Lung (tissue), 12 donors: ENCODE results near the gene ZDHHC24. TPM values are rescaled to one million over a fixed set of nuclear protein-coding genes. Genes with fewer than 3 reads are reported as not detected.
A peak's percentile ranks its signal among the peaks of the same experiment; 100 is the strongest.

Source experiments
- ATAC-seq: fragments of 200-7000 bp; cut with Tn5 transposase; one replicate; pipeline ENCODE4 v1.9.1; 2020; ENCODE audit warnings: moderate number of reproducible peaks; ENCODE audit not compliant: insufficient read depth, low FRiP score
- DNase-seq, 3 donors: peaks; one replicate each; pipeline ENCODE4 v3.0.0-alpha.2; 2013 to 2017
- H3K27ac ChIP-seq, 2 donors: one replicate each; pipeline ENCODE4 v1.5.1; 2013; ENCODE audit warnings: mild to moderate bottlenecking in 2 of 2, moderate library complexity in 2 of 2, control low read depth in 1 of 2, inconsistent platforms in 1 of 2, low read depth in 1 of 2, low read length in 1 of 2
- H3K27me3 ChIP-seq, 3 donors: one replicate each; pipeline ENCODE4 v1.5.1; 2013; ENCODE audit warnings: low read length in 2 of 3; ENCODE audit not compliant: control insufficient read depth in 3 of 3, insufficient read depth in 3 of 3
- H3K36me3 ChIP-seq, 4 donors: one replicate each; pipeline ENCODE4 v1.5.1; 2013; ENCODE audit warnings: low read length in 4 of 4, mild to moderate bottlenecking in 1 of 4, moderate library complexity in 1 of 4; ENCODE audit not compliant: control insufficient read depth in 4 of 4, insufficient read depth in 4 of 4
- H3K4me1 ChIP-seq, 5 donors: one replicate each; pipeline ENCODE4 v1.5.1; 2013; ENCODE audit warnings: low read length in 5 of 5, mild to moderate bottlenecking in 2 of 5, moderate library complexity in 1 of 5; ENCODE audit not compliant: control insufficient read depth in 5 of 5, insufficient read depth in 5 of 5
- H3K4me3 ChIP-seq: one replicate; pipeline ENCODE4 v1.5.1; 2013; ENCODE audit warnings: mild to moderate bottlenecking, control low read depth, moderate library complexity
- H3K9ac ChIP-seq, 2 donors: one replicate each; pipeline ENCODE4 v1.5.1; 2013; ENCODE audit warnings: low read length in 2 of 2, control low read depth in 1 of 2; ENCODE audit not compliant: insufficient read depth in 1 of 2
- H3K9me3 ChIP-seq, 4 donors: one replicate each; pipeline ENCODE4 v1.5.1; 2013; ENCODE audit warnings: low read length in 3 of 4, mild to moderate bottlenecking in 1 of 4, moderate library complexity in 1 of 4; ENCODE audit not compliant: control insufficient read depth in 4 of 4, insufficient read depth in 3 of 4
- WGBS, 2 donors: extraction: QIAGEN DNeasy Blood & Tissue Kit; methylation state at CpG; one replicate each; pipeline ENCODE4 v1.1.7; 2013; 5-methylcytosine and 5-hydroxymethylcytosine counted together
- polyA plus RNA-seq, 2 donors: library from polyadenylated mRNA; stranded (reverse); fragments of 200-250 nt; gene quantifications; one replicate each; pipeline ENCODE4 v1.2.1, GENCODE V29; 2013
- total RNA-seq, 2 donors: library from RNA; depleted of rRNA in 1 of 2; stranded (reverse); fragments of >200 nt in 1 of 2; gene quantifications; one replicate each; pipeline ENCODE4 v1.2.1, GENCODE V29; 2014 to 2021
- TF ChIP-seq, protein P1 (sequence below): IDR thresholded peaks from 2 replicates; pipeline ENCODE4 v1.5.1; 2012; ENCODE audit warnings: mild to moderate bottlenecking; ENCODE audit errors: control extremely low read depth, extremely low read depth
- donor health status: control.
- donor health status: control.
- donor health status: Bipolar disorder and iron deficiency.
- donor health status: healthy.
- donor health status: DM: yes; HTN: yes; CAD: no.

ZDHHC24 gene
- total and polyA plus RNA-seq, 4 donors, result 6.8 to 21.6 (median 11.5) TPM

DNA sequence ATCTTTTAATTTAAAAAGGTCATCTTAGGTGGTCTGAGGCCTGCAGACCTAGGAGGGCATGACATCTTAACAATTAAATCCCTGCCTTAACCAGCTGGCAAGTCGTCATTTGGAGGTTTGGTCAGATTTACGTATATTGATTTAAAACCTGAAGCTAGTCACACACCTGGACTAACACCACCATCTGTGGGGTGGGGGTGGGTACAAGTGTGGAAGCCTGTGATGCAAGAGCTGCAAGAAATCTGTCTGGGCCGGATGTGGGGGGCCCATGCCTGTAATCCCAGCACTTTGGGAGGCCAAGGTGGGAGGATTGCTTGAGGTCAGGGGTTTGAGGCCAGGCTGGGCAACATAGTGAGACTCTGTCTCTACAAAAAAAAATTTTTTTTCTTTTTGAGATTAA, 35.4 kb upstream of the ZDHHC24 start:
- no peak overlapping the region for H3K9ac ChIP-seq
- no peaks in the 10 kb centered on the region for H3K4me1 ChIP-seq
- H3K27ac ChIP-seq, result no peak overlapping the region
- ATAC-seq, result no peak
- DNase-seq, result no peak
- H3K27me3 ChIP-seq, result no peaks in the 10 kb centered on the region
- WGBS, 2 donors, result 82 to 84% methylated on average over 3 of the region's 3 CpGs
- no peak overlapping the region for H3K4me3 ChIP-seq
- TF ChIP-seq, protein P1, sequence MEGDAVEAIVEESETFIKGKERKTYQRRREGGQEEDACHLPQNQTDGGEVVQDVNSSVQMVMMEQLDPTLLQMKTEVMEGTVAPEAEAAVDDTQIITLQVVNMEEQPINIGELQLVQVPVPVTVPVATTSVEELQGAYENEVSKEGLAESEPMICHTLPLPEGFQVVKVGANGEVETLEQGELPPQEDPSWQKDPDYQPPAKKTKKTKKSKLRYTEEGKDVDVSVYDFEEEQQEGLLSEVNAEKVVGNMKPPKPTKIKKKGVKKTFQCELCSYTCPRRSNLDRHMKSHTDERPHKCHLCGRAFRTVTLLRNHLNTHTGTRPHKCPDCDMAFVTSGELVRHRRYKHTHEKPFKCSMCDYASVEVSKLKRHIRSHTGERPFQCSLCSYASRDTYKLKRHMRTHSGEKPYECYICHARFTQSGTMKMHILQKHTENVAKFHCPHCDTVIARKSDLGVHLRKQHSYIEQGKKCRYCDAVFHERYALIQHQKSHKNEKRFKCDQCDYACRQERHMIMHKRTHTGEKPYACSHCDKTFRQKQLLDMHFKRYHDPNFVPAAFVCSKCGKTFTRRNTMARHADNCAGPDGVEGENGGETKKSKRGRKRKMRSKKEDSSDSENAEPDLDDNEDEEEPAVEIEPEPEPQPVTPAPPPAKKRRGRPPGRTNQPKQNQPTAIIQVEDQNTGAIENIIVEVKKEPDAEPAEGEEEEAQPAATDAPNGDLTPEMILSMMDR, result no peak
- H3K36me3 ChIP-seq, result no peaks in the 10 kb centered on the region
- no peaks in the 10 kb centered on the region for H3K9me3 ChIP-seq

DNA sequence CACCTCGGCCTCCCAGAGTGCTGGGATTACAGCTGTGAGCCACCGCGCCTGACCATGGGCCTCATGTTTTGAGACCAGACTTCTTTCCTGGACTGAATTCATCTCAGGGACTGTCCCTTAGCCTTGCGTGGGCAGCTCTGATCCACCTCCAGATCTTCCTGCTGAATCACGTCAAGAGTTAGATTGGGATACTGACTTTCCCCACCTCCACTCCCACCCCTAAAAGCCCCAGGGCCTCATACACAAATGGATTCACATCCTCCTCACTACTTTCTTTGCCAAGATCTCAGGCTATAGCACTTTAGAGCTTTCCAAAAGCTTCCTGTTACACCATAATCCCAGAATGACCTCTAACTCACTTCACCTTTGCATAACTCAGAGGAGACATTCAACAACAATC, 35.0 kb upstream of the ZDHHC24 start:
- WGBS, 2 donors, result 92 to 96% methylated on average over 5 of the region's 5 CpGs
- Histone ChIP-seq H3K36me3 (no peaks in the 10 kb centered on the region), H3K9ac (no peak overlapping the region), H3K9me3 (no peaks in the 10 kb centered on the region), H3K4me3 (no peak overlapping the region), H3K27me3 (no peaks in the 10 kb centered on the region), H3K27ac (no peak overlapping the region), H3K4me1 (no peaks in the 10 kb centered on the region)
- ATAC-seq (no peak), DNase-seq (no peak)
- TF ChIP-seq, protein P1, result no peak

DNA sequence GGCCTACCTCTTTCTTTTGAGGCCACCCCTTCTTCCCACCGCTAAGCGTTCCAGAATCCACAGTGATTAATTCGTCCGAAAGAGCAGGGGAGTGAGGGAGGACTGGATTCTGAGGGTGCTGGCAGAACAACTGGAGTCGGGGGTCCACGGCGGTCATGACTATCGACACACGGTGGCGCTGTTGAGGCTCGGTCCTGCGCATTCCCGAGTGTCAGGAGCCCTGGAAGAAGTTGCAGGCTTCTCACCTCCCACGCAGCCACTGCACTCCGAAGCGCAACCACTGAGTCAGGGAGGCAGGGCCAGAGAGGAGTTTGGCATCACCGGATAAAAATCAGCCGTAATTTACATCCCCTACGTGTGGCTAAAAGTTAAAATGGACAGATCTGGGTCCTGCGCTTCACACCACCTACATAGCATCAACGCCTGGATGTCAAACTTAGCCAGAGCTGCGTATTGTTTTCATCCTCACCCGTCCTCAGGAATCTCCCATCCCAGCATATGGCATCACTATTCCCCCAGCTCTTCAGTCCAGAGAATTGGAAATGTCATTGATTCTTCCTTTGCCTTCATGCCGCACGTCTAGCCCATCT, 33.3 kb upstream of the ZDHHC24 start:
- 18 to 19% methylated on average over 25 of the region's 25 CpGs for WGBS, 2 donors
- H3K27me3 ChIP-seq, result no peaks in the 10 kb centered on the region
- TF ChIP-seq, protein P1, result peak; percentile 70
- H3K4me1 ChIP-seq, result no peaks in the 10 kb centered on the region
- H3K4me3 ChIP-seq, result no peak overlapping the region
- H3K36me3 ChIP-seq, result no peaks in the 10 kb centered on the region
- ATAC-seq (peak; percentile 88), DNase-seq (peak; percentile 75 to 83 (median 76))
- H3K27ac ChIP-seq, result no peak overlapping the region
- H3K9me3 ChIP-seq, result no peaks in the 10 kb centered on the region
- no peak overlapping the region for H3K9ac ChIP-seq

DNA sequence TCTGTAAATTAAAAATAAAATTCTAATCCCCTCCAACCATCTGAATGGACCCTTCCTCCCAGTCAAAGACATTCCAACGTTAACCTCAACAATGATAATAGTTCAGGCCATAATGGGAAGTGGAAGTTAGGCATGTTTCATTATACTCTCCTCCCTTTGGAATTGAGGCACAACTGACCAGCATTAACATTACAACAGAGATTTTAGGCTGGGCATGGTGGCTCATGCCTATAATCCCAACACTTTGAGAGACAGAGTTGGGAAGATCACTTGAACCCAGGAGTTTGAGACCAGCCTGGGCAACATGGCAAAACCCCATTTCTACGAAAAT, 25.0 kb upstream of the ZDHHC24 start:
- TF ChIP-seq, protein P1, result no peak
- Histone ChIP-seq H3K27me3 (no peaks in the 10 kb centered on the region), H3K9ac (no peak overlapping the region), H3K4me1 (peaks cover 0 to 10% (median 0%) of the 10 kb centered on the region in 5 donors), H3K9me3 (no peaks in the 10 kb centered on the region), H3K4me3 (no peak overlapping the region), H3K27ac (no peak overlapping the region), H3K36me3 (peaks cover 0 to 2% (median 0%) of the 10 kb centered on the region in 4 donors)
- DNase-seq (no peak), ATAC-seq (no peak)
- 67 to 74% methylated on average over 2 of the region's 2 CpGs for WGBS, 2 donors
